Effector CD4-positive, alpha-beta T cell (primary cell): ENCODE results near the gene LCE1E. TPM values are rescaled to one million over a fixed set of nuclear protein-coding genes. Genes with fewer than 3 reads are reported as not detected.

Experiments used
- DNase-seq: peaks from one replicate; pipeline ENCODE4 v3.0.0-alpha.2; 2020
- total RNA-seq: gene quantifications from one replicate; lab custom pipeline; 2026; lab: John Stamatoyannopoulos, UW

The LCE1E gene, protein sequence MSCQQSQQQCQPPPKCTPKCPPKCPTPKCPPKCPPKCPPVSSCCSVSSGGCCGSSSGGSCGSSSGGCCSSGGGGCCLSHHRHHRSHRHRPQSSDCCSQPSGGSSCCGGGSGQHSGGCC
- not detected for total RNA-seq

DNA sequence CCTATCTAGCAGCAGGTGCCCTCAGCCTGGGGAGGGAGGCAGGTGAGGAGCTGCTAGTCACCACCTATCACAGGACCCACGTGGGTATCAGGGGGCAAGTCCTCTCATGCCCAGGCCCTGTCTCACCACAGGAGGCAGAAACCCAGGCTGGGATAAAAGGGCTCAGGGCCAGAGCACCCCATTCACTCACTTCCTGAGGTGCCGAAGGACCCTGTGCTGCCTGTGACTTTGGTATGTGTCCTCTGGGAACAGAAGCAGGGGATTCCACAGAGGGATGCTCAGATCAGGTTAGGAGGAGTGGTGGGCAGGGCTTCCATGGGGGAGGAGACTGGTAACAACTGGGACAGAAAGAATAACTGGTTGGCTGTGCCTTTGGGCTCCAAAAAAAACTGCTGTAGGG, at the start of gene LCE1E:
TSS of gene LCE1E (plus strand) at position 181 of the 400 bp plus-strand sequence. CDS start 1,043 bp downstream, outside the sequence.
- DNase-seq, result no peak

DNA sequence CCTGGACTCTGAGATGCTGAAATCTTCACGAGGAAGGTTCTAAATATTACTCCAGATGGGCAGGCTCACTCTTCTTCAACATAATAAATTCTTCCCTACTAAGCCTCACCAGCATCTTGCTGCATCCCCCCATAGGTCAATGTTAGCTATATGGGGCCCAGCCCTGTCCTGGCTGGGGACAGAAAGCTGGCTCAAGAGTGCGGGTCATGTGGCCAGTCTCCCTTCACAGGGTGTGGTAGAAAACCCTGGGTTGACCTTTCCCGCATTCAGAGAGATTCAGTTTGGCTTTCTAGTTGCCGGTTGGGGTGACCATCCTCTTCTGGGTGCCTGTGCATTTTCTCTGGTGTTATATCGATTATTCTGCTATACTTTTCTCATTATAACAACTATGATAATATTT, 48.1 kb upstream of the LCE1E start:
- DNase-seq, result no peak

DNA sequence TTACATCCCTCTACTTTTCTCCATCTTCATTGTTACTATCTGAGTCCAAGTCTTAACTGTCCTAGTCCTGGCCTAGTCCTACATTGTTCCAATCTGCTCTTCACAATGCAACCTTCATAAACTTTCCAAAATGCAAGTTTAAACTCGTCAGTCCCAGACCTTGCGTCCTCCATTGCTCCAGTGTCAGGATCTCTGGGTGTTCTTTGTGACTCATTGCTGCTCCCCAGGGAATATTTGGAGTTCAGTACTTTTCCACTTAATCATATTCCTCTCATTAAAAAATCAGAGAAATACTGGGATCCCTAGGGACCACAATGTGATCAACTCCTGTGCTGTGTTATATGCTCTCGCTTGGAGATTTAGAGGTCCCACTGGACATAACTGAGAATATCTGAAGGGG, 46.2 kb upstream of the LCE1E start:
- DNase-seq, result no peak

DNA sequence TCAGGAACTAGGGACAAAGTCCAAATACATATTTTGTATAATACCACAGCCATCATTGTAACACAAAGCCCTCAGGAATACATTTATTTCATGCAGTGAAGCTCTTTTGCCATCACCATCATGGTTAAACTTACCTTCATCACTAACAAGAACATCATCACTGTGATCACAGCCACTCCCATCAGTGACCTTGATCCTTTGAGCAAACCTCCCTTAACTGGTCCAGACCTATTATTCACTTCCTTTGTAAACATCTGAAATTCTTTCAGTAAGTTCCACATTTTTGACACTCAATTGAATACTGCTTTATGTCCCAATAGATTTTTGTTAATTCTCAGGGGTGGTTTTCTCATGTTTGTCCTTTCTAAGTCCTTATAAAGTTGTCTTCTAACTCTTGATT, 44.4 kb upstream of the LCE1E start:
- no peak for DNase-seq

DNA sequence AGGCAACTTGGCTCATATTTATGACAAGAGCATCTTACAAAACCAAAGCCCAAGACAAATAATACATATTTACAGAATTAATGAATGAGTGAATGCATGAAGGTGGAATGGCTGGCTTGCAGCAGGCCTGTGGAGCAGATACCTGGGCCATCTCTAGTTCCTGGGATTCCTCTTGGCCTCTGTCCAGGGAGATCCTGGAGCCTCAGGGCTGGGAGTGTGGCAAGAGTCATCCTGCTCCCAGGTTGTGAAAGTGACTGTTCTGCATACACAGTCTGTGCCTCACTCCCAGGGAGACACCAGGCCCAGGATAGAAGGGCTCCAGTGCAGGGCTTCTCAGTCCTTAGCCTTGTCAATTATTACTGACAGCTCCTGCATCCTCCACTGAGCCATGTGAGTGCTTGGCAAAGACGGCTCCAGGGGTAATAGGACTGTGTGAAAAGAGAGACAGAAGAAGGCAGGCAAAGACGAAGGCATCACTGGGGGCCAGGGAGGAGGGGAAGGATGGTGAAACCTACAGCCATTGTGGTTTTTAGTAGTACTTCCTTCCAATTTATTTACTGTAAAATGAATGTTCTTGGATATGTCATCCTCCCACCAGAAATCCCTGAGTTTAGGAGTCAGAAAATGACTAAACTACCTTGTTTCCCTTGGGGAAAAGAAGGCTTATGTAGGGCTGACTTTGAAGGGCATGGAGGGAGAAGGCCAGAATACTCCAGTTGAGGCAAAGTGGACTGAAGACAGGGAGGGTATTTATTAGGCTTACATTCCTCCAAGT, 42.5 kb upstream of the LCE1E start:
- DNase-seq, result no peak

DNA sequence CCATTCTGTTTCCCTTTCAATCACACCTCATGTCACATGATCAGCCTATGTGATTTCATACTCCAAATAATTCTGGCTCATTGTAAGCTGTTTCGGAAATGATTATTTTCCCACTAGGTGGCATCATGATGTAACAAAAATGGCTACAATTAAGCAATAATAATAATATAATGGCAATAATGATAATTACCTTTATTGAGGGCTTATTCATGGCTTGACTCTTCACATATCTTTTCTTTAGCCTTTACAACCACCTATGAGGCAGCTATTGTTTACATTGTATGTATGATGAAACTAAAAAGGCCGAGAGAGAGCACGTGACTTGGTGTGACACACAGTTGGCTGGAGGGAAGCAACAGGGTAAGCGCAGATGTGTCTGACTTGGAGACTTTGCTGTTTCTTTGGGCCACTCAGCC, 40.8 kb upstream of the LCE1E start:
- DNase-seq, result no peak

DNA sequence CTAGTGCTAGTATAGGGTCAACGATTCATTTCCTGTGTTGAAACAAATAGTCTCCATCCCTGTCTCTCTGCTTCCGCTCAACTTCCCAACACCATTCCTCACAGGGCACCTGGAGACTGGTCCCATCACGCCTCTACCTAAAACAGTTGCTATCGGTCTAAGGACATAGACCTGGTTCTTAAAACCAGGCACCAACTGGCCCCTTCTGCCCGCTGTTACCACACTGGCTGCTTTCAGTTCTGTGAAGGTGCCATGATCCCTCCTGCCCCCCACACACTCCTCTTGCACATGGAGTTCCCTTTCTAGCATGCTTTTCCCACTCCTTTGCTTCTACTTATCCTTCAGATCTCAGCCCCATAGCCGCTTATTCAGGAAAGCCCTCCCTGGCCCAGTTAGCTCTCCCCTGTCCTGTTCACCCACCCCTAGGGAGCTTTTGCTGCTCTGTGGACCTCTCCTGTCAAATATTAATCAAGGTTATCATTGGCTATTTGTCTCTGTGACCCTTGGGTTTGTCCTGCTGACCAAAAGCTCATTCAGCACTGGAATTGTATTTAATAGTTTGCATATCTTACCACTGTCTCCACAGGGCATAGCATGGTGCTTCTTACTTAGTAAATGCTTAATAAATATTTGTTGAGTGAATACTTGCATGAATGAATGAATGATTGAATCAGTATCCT, 40.2 kb upstream of the LCE1E start:
- DNase-seq, result no peak

DNA sequence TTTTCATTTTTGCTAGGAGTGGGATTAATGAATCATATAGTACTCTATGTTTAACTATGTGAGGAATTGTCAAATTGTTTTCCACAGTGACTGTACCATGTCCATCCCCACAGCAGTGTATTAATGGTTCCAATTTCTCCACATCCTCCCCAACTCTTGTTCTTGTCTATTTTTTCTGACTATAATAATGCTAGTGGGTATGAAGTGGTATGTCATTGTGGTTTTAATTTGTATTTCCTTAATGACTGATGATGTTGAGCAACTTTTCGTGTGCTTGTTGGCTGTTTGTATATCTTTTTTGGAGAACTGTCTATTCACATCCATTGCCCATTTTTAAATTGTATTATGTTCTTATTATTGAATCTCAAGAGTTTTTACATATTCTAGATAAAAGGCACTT, 38.2 kb upstream of the LCE1E start:
- no peak for DNase-seq

DNA sequence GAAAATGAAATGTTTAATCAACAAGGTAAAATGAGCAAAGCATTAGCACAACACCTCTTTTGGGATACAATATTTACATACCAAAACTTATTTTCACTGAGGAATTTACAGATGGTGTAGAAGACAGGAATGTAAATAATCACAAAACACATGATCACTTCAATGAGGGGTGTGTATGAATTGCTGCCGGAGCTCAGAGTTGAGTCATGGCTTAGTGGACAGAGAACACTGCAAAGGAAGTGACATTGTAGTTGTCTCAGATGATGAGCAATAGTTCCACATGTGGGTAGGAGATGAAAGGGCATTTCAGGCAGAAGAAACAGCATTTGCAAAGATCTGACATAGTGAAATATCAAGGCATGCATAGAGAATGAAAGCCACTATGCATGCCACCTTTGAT, 33.8 kb upstream of the LCE1E start:
- no peak for DNase-seq

DNA sequence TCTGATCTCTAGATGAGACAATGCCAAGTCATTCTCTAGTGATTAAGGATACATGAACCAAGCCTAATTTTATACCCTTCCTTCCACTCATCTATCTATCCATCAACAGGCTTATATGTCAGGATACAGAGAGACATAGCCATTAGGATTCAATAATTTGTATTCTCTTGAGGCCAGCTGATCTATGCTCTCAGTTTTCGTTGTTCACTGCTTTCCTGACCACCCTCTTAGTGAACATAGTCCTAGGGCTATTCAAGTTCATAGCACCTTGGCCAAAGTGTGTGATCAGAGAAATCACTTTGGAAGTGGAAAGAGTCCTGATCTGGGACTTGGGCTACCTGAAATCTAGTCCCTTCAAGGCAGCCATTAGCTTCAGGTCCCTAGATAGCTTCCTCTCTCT, 32.5 kb upstream of the LCE1E start:
- DNase-seq, result no peak

DNA sequence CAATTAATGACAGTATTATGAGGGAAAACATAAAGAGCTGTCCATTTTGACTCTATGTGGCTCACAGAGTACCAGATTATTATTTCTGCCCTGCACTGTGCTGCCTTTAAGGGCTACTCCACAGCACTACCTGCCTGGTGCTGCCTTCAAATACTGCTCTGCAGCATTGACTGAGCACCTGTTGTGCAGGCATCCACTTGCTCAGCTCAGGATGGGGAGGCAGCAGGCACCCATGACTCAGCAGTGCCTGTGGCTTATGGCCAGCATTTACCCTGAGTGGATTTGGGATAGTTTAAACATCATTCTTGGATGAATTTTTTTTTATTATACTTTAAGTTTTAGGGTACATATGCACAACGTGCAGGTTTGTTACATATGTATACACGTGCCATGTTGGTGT, 29.2 kb upstream of the LCE1E start:
- no peak for DNase-seq

DNA sequence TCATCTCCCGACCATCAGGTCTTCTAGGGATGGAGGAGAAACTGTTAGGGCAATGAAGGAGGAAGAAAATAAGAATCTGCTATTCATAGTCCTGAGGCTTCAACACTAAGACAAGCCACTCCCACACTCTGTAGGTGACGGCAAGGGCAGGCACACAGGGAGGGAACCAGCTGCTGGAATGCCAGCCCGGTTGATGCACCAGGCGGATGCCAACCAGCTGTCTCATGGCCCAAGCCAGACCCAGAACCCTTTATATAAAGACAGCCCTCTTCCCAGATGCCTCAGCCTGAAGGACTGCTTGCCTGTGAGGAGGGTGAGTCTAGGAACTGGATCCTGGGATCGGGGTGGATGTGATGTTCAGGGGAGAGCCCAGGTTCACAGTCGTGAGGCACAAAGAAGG, 28.3 kb upstream of the LCE1E start, which contains the start of gene KPRP:
TSS of gene KPRP (plus strand) at position 279 of the 400 bp plus-strand sequence. CDS start 1,564 bp downstream, outside the sequence.
- no peak for DNase-seq

DNA sequence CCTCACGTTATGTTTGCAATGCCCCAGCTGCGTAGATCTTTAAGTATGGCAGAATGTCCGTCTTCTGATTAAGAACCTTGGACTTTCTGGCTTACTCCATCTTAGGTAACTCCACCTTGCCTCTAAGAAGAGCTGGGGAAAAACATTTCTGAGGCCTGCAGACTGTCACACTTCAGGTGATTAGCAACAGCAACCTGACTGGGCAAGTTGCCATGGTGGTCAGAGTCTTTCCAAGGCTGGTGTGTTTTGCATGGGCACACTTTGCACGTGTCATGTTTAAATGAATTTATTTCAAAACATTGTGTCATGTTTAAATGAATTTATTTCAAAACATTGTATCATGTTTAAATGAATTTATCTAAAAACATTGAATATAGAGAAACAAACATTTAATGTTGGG, 27.4 kb upstream of the LCE1E start:
- DNase-seq, result no peak

DNA sequence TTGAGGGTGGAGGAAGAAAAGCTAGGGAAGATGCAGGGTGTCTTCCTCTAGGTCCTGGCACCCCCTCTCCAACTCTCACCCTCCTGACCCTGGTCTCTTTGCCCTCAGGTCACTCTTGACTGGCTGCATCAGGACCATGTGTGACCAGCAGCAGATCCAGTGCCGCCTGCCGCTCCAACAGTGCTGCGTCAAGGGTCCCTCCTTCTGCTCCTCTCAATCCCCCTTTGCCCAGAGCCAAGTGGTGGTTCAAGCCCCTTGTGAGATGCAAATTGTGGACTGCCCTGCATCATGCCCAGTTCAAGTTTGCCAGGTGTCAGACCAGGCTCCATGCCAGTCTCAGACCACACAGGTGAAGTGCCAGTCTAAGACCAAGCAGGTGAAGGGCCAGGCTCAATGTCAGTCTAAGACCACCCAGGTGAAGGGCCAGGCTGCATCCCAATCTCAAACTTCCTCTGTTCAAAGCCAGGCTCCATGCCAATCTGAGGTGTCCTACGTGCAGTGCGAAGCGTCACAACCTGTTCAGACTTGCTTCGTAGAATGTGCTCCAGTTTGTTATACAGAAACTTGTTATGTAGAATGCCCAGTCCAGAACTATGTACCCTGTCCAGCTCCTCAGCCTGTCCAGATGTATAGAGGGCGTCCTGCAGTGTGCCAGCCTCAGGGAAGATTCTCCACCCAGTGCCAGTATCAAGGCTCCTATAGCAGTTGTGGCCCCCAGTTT, 26.4 kb upstream of the LCE1E start:
- DNase-seq, result no peak

DNA sequence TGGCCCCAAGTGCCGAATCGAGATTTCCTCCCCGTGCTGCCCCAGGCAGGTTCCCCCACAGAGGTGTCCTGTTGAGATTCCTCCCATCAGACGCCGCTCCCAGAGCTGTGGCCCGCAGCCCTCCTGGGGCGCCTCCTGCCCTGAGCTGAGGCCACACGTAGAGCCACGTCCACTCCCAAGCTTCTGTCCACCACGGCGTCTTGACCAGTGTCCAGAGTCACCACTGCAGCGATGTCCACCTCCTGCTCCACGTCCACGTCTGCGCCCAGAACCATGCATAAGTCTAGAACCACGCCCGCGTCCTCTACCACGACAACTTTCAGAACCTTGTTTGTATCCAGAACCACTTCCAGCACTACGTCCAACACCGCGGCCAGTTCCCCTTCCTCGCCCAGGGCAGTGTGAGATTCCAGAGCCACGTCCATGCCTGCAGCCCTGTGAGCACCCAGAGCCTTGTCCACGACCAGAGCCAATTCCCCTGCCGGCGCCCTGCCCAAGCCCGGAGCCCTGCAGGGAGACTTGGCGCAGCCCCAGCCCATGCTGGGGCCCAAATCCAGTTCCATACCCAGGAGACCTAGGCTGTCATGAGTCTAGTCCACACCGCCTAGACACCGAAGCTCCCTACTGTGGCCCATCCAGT, 25.4 kb upstream of the LCE1E start:
- DNase-seq, result no peak

DNA sequence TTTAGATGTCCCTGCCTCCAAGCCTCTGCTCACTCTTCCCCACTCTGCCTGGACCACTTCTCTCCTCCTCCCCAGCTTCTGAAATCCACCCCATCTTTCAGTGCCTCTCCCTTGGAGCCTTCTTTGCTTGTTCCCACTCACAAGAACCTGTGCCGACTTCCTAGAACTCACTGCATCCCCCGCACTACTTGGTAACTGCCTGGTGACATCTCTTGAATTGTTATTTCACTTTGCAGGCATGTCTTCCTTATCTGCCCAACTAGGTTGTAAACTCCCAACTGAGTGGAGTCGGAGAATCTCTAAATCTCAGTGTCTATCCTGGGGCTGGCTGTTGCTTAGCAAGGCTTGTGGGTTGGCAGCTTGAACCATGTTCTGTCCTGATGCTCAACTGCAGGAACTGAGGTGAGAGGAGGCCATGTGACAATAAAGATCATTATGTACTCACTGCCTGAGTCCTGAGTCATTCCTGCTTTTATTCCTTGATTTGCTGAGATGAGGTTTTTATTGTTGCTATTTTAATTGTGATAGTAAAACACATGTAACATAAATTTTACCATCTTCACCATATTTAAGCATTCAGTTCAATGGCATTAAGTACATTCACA, 24.3 kb upstream of the LCE1E start:
- DNase-seq, result no peak

DNA sequence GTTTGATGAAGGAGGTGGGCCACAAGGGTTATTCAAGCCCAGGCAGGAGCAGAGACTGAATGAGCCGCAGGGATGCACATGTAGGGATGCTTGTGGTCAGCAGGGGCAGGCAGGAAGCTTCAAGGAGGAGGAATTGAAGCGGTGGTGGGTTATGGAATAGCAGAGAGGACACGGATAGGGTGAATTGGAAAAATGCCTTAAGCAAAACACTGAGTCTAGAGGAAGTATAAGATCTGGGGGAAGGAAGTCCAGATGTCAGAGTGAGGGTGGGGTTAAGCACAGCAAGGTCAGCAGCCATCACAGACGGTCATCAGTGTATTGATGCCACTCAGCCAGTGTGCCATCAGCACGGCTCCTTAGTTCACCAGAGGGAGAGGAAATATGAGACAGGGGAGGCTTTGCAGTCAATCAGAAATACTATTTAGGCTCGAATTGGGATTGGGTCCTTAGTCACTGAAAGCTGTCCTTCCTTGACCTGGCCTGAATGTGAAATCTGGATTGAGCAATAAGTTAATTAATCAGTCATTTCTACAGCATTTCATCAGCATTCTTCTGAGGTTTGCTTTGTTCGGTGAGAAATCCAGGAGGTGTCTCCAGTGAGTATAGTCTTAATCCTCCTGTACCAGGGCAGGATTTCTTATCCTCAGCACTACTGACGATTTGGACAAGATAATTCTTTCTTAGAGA, 17.1 kb upstream of the LCE1E start:
- DNase-seq, result no peak

DNA sequence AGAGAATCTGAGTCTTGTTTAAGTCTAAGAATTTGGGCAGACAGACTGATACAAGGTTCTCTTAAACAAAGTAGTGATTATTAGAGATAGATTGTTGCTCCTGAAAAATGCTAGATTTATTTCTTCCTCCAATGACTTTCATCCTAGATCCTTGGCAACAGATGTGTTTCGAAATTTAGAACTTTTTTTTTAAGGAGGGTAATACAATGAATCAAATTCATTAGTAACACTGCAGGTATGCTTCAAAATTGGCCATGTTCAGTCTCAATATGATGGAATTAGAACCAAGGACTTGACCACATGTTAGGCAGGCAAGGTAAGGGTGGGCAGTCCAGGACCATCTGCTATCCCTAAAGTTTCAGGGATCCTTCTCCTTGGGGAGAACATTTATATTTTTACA, 15.6 kb upstream of the LCE1E start:
- DNase-seq, result no peak

DNA sequence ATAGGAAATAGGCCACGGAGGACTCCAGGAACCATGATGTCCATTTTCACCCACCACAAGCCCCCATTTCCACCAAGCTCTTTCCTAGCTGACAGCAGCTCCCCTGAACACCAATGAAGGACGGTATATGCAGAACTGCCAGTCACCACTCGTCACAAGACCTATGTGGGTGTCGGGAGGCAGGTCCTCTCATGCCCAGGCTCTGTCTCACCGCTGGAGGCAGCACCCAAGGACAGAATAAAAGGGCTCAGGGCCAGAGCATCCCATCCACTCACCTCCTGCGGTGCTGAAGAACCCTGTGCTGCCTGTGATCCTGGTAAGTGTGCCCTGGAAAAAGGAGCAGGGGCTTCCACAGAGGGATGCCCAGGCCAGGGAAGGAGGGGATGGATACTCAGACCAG, 11.2 kb upstream of the LCE1E start, which contains the start of gene LCE1F:
TSS of gene LCE1F (plus strand) at position 266 of the 400 bp plus-strand sequence. CDS start 1,232 bp downstream, outside the sequence.
- no peak for DNase-seq

DNA sequence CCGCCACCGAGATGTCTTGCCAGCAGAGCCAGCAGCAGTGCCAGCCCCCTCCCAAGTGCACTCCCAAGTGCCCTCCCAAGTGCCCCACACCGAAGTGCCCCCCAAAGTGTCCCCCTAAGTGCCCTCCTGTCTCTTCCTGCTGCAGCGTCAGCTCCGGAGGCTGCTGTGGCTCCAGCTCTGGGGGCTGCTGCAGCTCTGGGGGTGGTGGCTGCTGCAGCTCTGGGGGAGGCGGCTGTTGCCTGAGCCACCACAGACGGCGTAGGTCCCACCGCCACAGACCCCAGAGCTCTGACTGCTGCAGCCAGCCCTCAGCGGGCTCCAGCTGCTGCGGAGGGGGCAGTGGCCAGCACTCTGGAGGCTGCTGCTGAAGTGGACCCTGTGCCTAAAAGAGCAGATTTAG, 9.7 kb upstream of the LCE1E start:
- no peak for DNase-seq

DNA sequence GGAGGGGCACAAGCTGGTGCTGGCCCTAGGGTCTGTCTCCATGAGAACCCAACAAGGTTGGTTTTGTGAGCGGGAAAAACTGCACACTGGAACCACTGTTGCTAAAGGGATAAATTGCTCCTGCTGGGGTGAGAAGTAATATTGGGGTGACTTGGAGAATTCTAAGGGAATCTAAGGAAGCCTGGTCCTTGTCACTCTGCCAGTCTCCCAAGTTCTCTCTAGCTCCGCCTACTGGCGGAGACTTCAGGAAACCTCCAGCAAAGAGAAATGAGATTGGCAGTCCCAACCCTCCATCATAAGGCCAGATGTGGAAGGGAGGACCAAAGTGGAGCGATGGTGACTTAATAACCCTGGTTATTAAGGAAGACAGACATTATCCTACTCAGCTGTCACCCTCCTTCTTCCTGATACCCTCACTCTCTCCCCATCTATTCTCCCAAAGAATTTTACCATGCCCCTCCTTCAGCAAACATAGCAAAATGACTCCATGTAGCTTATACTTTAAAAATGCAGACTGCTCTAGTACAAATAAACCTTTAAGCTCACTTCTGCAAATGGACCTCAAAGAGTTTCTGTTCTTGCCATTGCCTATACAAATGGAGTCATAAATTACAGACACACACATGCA, 8.4 kb upstream of the LCE1E start:
- no peak for DNase-seq
